GM18499 (cell line): ENCODE results near the gene SREBF1.

Experiments used
- ATAC-seq: cut with Tn5 transposase; IDR thresholded peaks from one replicate; pipeline ENCODE4 v1.9.1; 2021; ENCODE audit warnings: moderate number of reproducible peaks; ENCODE audit not compliant: insufficient read depth, unreplicated experiment

SREBF1 gene

GRCh38 chr17:17784657-17785267 lies 52.0 kb downstream of the SREBF1 start:
- ATAC-seq: no peak

GRCh38 chr17:17783825-17784656 lies 52.7 kb downstream of the SREBF1 start:
- no peak for ATAC-seq

- ATAC-seq: no peak
These were observed 53.5 kb downstream of the SREBF1 start for GRCh38 chr17:17783116-17783824.

GRCh38 chr17:17782523-17783115 lies 54.2 kb downstream of the SREBF1 start:
- no peak for ATAC-seq

- ATAC-seq: no peak
These were observed 54.9 kb downstream of the SREBF1 start for GRCh38 chr17:17781591-17782496.

DNA sequence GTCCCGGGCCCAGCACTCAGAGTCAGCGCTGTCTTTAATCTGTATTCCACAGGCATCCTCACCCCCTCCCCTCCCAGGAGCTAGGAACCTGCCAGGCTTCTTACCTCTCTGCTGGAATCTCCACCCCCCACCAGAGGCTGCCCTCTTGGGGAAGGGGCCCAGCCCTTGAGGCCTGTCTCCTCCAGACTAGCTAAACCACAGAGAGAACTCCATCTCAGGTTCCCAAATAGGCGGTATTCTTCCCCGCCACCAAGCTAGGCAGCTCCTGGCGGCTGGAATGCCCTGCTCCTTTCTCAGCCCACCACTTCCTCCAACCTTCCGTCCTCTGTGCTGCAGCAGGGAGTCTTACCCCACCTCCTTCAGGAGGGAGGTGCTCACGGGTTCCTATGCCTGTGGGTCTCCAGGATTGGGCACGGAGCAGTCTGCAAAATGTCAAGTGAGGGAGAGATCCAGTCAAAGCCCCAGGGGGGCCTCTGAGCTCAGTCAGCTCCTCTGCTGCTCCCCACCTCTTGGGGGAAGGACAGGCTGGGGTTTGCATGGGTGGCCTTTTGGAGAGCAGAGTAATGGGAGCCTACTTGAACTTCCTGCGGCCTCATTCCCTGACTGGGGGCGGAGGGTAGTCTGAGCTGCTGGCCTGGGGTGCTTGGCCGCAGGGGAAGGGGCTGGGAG lies 55.7 kb downstream of the SREBF1 start:
- no peak for ATAC-seq

DNA sequence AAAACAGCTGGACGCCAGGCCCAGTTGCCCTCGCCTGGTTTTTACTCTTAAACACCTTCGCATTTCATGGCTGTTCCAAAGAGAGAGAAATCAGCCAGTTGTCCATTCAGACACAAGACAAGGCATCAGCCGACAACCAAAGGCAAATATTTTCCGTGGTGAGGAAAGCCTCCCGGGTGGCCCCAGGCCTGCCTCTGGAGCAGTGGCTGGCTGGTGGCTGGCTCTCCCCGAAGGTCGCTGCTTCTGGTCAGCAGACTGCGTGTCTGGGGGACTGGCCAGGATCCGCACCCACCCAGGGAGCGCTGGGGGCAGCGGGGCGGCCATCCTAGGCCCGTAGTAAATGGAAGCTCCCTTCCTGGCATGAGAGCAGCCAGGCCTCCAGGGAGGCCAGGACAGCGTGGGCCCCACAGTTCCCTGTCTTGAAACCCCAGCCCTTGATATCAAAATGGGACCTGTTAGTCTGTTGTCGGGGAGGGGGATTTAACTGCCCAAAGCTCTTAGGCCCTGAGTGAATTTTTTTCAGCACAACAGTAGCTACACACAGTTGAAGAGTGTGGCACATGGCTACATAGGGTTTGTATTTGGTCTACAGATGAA lies 57.7 kb downstream of the SREBF1 start:
- ATAC-seq: no peak

- no peak for ATAC-seq
These were observed 58.3 kb downstream of the SREBF1 start for GRCh38 chr17:17778308-17779014.

GRCh38 chr17:17776889-17777288 lies 59.9 kb downstream of the SREBF1 start:
- no peak for ATAC-seq

DNA sequence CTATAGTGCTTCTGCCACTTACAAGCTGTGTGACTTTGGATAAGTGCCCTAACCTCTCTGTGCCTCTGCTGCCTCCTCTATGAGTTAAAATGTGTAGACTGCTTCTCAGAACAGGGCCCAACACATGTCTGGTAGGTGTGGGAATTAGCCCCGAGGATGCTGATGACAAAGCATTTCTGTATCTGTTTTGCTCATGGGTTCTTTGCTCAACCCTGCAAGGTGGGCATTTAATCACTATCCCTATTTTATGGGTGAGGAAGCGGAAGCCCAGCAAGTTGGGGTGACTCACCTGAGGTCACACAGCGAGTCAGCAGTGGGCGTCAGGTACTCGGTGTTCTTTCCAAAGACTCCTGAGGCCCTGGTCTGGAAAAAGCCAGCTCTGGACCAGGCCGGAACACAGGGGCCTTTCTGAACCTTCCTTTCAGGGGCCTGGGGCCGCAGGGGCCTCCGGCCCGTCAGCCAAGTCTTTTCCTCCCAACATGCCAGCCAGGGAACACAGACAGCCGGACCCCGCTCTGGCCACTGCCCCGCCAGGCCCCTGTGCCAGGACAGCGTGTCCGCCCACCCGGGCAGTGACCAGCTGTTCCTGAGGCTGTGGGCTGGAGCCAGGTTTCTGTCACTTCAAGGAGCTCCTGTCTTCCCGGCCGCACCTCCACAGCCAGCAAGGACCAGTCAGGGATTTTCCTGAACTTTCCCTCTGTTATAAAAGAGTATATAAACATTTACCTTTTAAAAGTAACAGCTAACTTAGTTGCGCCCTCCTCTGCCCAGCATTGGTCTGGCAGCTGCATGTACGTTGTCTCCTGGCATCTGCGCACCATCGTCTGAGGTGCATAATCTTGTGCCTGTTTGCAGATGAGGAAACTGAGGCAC lies 62.5 kb downstream of the SREBF1 start:
- no peak for ATAC-seq

GRCh38 chr17:17772231-17772630 lies 64.6 kb downstream of the SREBF1 start:
- no peak for ATAC-seq

- no peak for ATAC-seq
These were observed 65.1 kb downstream of the SREBF1 start for GRCh38 chr17:17771498-17772201.

DNA sequence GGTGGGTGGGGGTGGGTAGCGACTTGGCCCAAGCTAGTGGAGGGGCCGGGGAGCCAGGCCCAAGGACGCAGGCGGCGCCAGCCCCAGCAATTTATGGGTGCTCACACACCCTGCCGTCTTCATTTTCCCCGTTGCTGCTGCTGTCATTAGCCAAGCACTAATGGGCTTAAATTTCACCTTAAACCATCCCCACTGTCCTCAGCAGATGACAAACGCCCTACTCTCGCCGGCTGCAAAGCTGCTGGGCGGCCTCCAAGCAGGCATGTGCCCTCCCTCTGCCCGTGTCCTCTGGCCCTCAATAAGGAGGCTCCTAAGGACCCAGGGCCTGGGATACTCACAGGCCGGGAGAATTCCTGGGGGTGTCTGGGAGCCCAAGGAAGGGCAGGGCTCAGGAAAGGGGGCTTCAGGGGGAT lies 66.1 kb downstream of the SREBF1 start:
- ATAC-seq: no peak

DNA sequence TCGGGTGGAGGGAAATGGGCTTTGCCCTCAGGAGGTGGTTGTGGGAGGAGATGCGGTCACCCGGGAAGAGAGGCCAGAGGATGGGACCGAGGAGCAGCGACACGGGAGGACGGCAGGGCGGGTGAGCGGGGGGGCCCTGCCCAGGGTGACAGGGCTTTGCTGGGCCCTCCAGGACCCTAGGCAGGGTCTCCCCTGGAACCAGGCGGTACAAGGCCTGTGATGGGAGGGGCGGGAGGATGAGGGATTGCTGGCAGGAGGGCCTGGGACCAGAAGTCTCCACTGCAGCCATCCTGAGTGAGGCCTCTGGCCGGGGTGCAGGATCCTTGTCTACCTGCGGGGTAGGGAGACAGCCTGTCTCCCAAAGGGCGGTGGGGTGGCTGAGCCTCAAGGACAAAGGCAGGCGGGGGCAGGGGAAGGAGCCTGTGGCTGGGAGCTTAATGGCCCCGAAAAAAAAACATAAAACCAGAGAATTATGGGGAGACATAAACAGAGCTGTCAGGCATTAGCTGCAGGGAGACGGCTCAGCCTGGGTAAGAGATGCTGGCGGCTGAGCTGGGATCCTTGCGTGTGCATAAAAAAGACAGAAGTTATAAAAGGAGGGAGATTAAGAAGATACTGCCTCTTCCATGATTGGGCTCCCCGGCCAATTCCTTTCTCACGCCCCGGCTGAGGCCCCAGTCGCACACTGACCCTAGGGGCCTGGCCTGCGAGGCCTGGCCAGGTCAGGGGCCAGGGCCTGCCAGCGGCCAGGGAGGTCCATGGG lies 66.7 kb downstream of the SREBF1 start:
- no peak for ATAC-seq

- no peak for ATAC-seq
These were observed 68.2 kb downstream of the SREBF1 start for GRCh38 chr17:17768424-17769088.
